ENCODE measurements around the gene TSPAN32.
"Not testable (repeated sequence)": the region's sequence is repeated elsewhere in the genome, so short reads cannot be mapped to it uniquely, and the experiment has no call there.

Gene TSPAN32

GRCh38 chr11:2286350-2286749 is 15.5 kb upstream of the TSPAN32 start:
- DNase-seq (ENCODE audit: low read depth in 2 of 2), result not testable (repeated sequence)

- no peak for DNase-seq (ENCODE audit: low read depth in 2 of 2)
Observed at GRCh38 chr11:2287091-2287490, 14.7 kb upstream of the TSPAN32 start.

- no peak for DNase-seq (ENCODE audit: low read depth in 2 of 2)
Observed at GRCh38 chr11:2289350-2289749, 12.5 kb upstream of the TSPAN32 start.

GRCh38 chr11:2289859-2290258 is 12.0 kb upstream of the TSPAN32 start:
- no peak for DNase-seq (ENCODE audit: low read depth in 2 of 2)

- DNase-seq (ENCODE audit: low read depth in 2 of 2), result no peak
Observed at GRCh38 chr11:2290351-2290841, 11.4 kb upstream of the TSPAN32 start.

GRCh38 chr11:2293531-2293971 is 8.3 kb upstream of the TSPAN32 start:
- DNase-seq (ENCODE audit: low read depth in 2 of 2), result no peak

- DNase-seq (ENCODE audit: low read depth in 2 of 2), result no peak
Observed at GRCh38 chr11:2293984-2294925, 7.6 kb upstream of the TSPAN32 start.

- no peak for DNase-seq (ENCODE audit: low read depth in 2 of 2)
Observed at GRCh38 chr11:2294926-2295290, 6.9 kb upstream of the TSPAN32 start.

- no peak for DNase-seq (ENCODE audit: low read depth in 2 of 2)
Observed at GRCh38 chr11:2295971-2296912, 5.6 kb upstream of the TSPAN32 start.

GRCh38 chr11:2296913-2297622 is 4.7 kb upstream of the TSPAN32 start:
- no peak for DNase-seq (ENCODE audit: low read depth in 2 of 2)

GRCh38 chr11:2297623-2298030 is 4.2 kb upstream of the TSPAN32 start:
- no peak for DNase-seq (ENCODE audit: low read depth in 2 of 2)

- DNase-seq (ENCODE audit: low read depth in 2 of 2), result no peak
Observed at GRCh38 chr11:2298131-2298794, 3.5 kb upstream of the TSPAN32 start.

GRCh38 chr11:2298795-2299761 is 2.7 kb upstream of the TSPAN32 start:
- DNase-seq (ENCODE audit: low read depth in 2 of 2), result no peak

GRCh38 chr11:2299773-2300172 is 2.0 kb upstream of the TSPAN32 start:
- no peak for DNase-seq (ENCODE audit: low read depth in 2 of 2)

GRCh38 chr11:2300290-2300935 is 1.4 kb upstream of the TSPAN32 start:
- no peak for DNase-seq (ENCODE audit: low read depth in 2 of 2)

GRCh38 chr11:2300936-2301630 is 730 bp upstream of the TSPAN32 start:
- DNase-seq (ENCODE audit: low read depth in 2 of 2), result no peak

- DNase-seq (ENCODE audit: low read depth in 2 of 2), result no peak
Observed at GRCh38 chr11:2302306-2302895, 588 bp downstream of the TSPAN32 start.

GRCh38 chr11:2302896-2303626 is 1.2 kb downstream of the TSPAN32 start:
- no peak for DNase-seq (ENCODE audit: low read depth in 2 of 2)

All from stimulated activated CD8-positive, alpha-beta memory T cell treated with anti-CD3 and anti-CD28 coated beads, Interleukin-7, amount 100 ng/mL, for 1 hour (primary cell).